Ishikawa (cell line): ENCODE data around the gene KCNAB1.

Experiments
- CEBPB ChIP-seq: IDR thresholded peaks from 2 replicates; pipeline ENCODE4 v1.6.1; 2012
- CREB1 ChIP-seq: IDR thresholded peaks from 2 replicates; pipeline ENCODE4 v1.6.1; 2012; ENCODE audit warnings: low read depth
- EGR1 ChIP-seq: IDR thresholded peaks from 2 replicates; pipeline ENCODE4 v1.6.1; 2012
- EP300 ChIP-seq: IDR thresholded peaks from 2 replicates; pipeline ENCODE4 v1.6.1; 2012; ENCODE audit warnings: borderline replicate concordance
- FOXM1 ChIP-seq: IDR thresholded peaks from 2 replicates; pipeline ENCODE4 v1.6.1; 2012; ENCODE audit warnings: low read depth, borderline replicate concordance
- MAX ChIP-seq: IDR thresholded peaks from 2 replicates; pipeline ENCODE4 v1.6.1; 2012
- NFIC ChIP-seq: IDR thresholded peaks from 2 replicates; pipeline ENCODE4 v1.6.1; 2012
- RAD21 ChIP-seq: IDR thresholded peaks from 2 replicates; pipeline ENCODE4 v1.6.1; 2012; ENCODE audit warnings: low read depth
- REST ChIP-seq: IDR thresholded peaks from 2 replicates; pipeline ENCODE4 v1.6.1; 2012; ENCODE audit warnings: low read depth, mild to moderate bottlenecking
- TAF1 ChIP-seq: IDR thresholded peaks from 2 replicates; pipeline ENCODE4 v1.6.1; 2012; ENCODE audit warnings: low read depth, mild to moderate bottlenecking
- TCF12 ChIP-seq: IDR thresholded peaks from 2 replicates; pipeline ENCODE4 v1.6.1; 2012; ENCODE audit warnings: low read depth
- TEAD4 ChIP-seq: IDR thresholded peaks from 2 replicates; pipeline ENCODE4 v1.6.1; 2012
- USF1 ChIP-seq: IDR thresholded peaks from 2 replicates; pipeline ENCODE4 v1.6.1; 2012
- YY1 ChIP-seq: IDR thresholded peaks from 2 replicates; pipeline ENCODE4 v1.6.1; 2012; ENCODE audit warnings: low read depth
- ZBTB7A ChIP-seq: IDR thresholded peaks from 2 replicates; pipeline ENCODE4 v1.6.1; 2012; ENCODE audit warnings: low read depth

Gene KCNAB1

GRCh38 chr3:156463123-156463522, 342.7 kb downstream of the KCNAB1 start:
- TF ChIP-seq TAF1 (no peak), MAX (no peak), EP300 (no peak), USF1 (no peak), REST (no peak), YY1 (no peak), RAD21 (no peak), ZBTB7A (no peak), EGR1 (no peak), CREB1 (no peak), FOXM1 (no peak)

GRCh38 chr3:156465194-156465593, 344.8 kb downstream of the KCNAB1 start:
- TF ChIP-seq ZBTB7A (no peak), CEBPB (no peak), USF1 (no peak), TEAD4 (no peak), CREB1 (no peak)

- TF ChIP-seq FOXM1: no peak
- TF ChIP-seq USF1: no peak
- no peak for TF ChIP-seq TAF1
- TF ChIP-seq MAX: no peak
- no peak for TF ChIP-seq TEAD4
- no peak for TF ChIP-seq ZBTB7A
- TF ChIP-seq CREB1: no peak
- TF ChIP-seq TCF12: no peak
- no peak for TF ChIP-seq NFIC
- no peak for TF ChIP-seq CEBPB
- no peak for TF ChIP-seq RAD21
- TF ChIP-seq EP300: no peak
- TF ChIP-seq REST: no peak
- TF ChIP-seq EGR1: no peak
- no peak for TF ChIP-seq YY1
Observed at GRCh38 chr3:156469456-156469855, 349.1 kb downstream of the KCNAB1 start.

- TF ChIP-seq NFIC (no peak), TCF12 (no peak), CREB1 (no peak), REST (no peak), FOXM1 (no peak), MAX (no peak), YY1 (no peak), EGR1 (no peak), EP300 (no peak), USF1 (no peak), RAD21 (no peak), TEAD4 (no peak), TAF1 (no peak), ZBTB7A (no peak), CEBPB (no peak)
Observed at GRCh38 chr3:156471431-156471830, 351.1 kb downstream of the KCNAB1 start.
